HepG2 (cell line): ENCODE data around the gene SPON1. TPM values are rescaled to one million over a fixed set of nuclear protein-coding genes. Genes with fewer than 3 reads are reported as not detected.

Source experiments
- ATAC-seq: fragments of 200-7000 bp; cut with Tn5 transposase; 3 replicates; pipeline ENCODE4 v1.9.1; 2020; ENCODE audit warnings: mild to moderate bottlenecking, moderate library complexity
- BruUV-seq: library from RNA; stranded (reverse); fragments of 400-500 nt; replicated peaks from 2 replicates; lab custom pipeline; 2021; lab: Mats Ljungman, UMichigan
- CTCF ChIA-PET: fragments of 300-600 bp; formaldehyde crosslinking; extraction: SDS; loops from one replicate; lab custom pipeline; 2021; ENCODE audit warnings: low total read pairs, inconsistent platforms, low intra/inter-chr PET ratio; lab: Yijun Ruan, JAX
- POLR2A ChIA-PET: fragments of 350-600 bp; sonication (Branson Sonifier 250); formaldehyde crosslinking; loops from one replicate; lab custom pipeline; 2020; ENCODE audit warnings: antibody characterized with exemption, inconsistent platforms; lab: Yijun Ruan, JAX
- DNase-seq: peaks from one replicate; pipeline ENCODE4 v3.0.0-alpha.2; 2015; ENCODE audit warnings: low spot score
- FAIRE-seq: peaks from 3 replicates; lab custom pipeline; 2011; peaks lifted over from hg19 to GRCh38; lab: Jason Lieb, UNC
- H2AFZ ChIP-seq: one replicate; pipeline ENCODE4 v1.6.1; 2011; ENCODE audit warnings: low read length, inconsistent platforms
- H3K27ac ChIP-seq: fragments of 300-600 bp; 3 replicates; pipeline ENCODE4 v1.8.0; 2011; ENCODE audit warnings: mixed run types, mild to moderate bottlenecking, mixed read lengths, low read length, inconsistent platforms; ENCODE audit not compliant: insufficient read depth; ENCODE audit errors: extremely low read length
- H3K27me3 ChIP-seq, 2 experiments: fragments of 200-600 bp in 1 of 2; 2 replicates in 1 of 2; 3 replicates in 1 of 2; pipeline versions ENCODE4 v1.6.0 to v1.8.0; 2011; ENCODE audit warnings: low read length in 2 of 2, mild to moderate bottlenecking in 2 of 2, moderate library complexity in 2 of 2, inconsistent platforms in 1 of 2; ENCODE audit not compliant: insufficient read depth in 2 of 2, control insufficient read depth in 1 of 2
- H3K36me3 ChIP-seq, 2 experiments: fragments of 200-600 bp in 1 of 2; replicated peaks in 1 of 2; 2 replicates in 1 of 2; 3 replicates in 1 of 2; pipeline versions ENCODE4 v1.5.1 to v1.8.0; 2011; ENCODE audit warnings: low read length in 2 of 2, inconsistent platforms in 1 of 2; ENCODE audit not compliant: insufficient read depth in 2 of 2, control insufficient read depth in 1 of 2
- H3K4me1 ChIP-seq: 2 replicates; pipeline ENCODE4 v1.5.1; 2012; ENCODE audit warnings: low read length, inconsistent platforms; ENCODE audit not compliant: insufficient read depth
- H3K4me2 ChIP-seq: 2 replicates; pipeline ENCODE4 v1.6.0; 2011; ENCODE audit warnings: low read depth, low read length, inconsistent platforms
- H3K4me3 ChIP-seq, 3 experiments: fragments of 200-600 bp in 1 of 3; sonication (generic), shearing (Covaris generic) in 1 of 3; replicated peaks in 1 of 3; 2 replicates each; pipeline ENCODE4 v1.5.1; 2011 to 2016; ENCODE audit warnings: low read length in 3 of 3, inconsistent platforms in 2 of 3, low read depth in 2 of 3, mild to moderate bottlenecking in 2 of 3, control low read depth in 1 of 3, mixed read lengths in 1 of 3; ENCODE audit not compliant: insufficient read depth in 1 of 3
- H3K79me2 ChIP-seq: one replicate; pipeline ENCODE4 v1.6.1; 2011; ENCODE audit warnings: low read length, inconsistent platforms; ENCODE audit not compliant: insufficient read depth
- H3K9ac ChIP-seq: 2 replicates; pipeline ENCODE4 v1.6.0; 2011; ENCODE audit warnings: mild to moderate bottlenecking, low read depth, low read length, inconsistent platforms; ENCODE audit not compliant: insufficient read depth
- H3K9me3 ChIP-seq: 2 replicates; pipeline ENCODE4 v1.5.1; 2012; ENCODE audit warnings: mild to moderate bottlenecking, low read length
- H4K20me1 ChIP-seq: 2 replicates; pipeline ENCODE4 v1.6.0; 2011; ENCODE audit warnings: inconsistent platforms, mild to moderate bottlenecking, low read length, moderate library complexity; ENCODE audit not compliant: insufficient read depth
- AGO2 ChIP-seq: fragments of 200-400 bp; formaldehyde crosslinking; optimal IDR thresholded peaks from 2 replicates; pipeline ENCODE3; 2017; ENCODE audit warnings: mild to moderate bottlenecking, low read depth, low read length, moderate library complexity
- BRF2 ChIP-seq: sonication (generic); formaldehyde crosslinking; IDR thresholded peaks from 2 replicates; pipeline ENCODE4 v1.8.1; 2022; ENCODE audit warnings: mild to moderate bottlenecking, missing genetic modification reagents
- CREB3 ChIP-seq: sonication (generic); formaldehyde crosslinking; IDR thresholded peaks from 2 replicates; pipeline ENCODE4 v1.5.0; 2020; ENCODE audit warnings: missing genetic modification reagents
- HNF1A ChIP-seq, 2 experiments: sonication (generic) in 1 of 2; formaldehyde crosslinking in 1 of 2; IDR thresholded peaks; 2 replicates each; pipeline versions ENCODE4 v1.4.0 to v1.6.1; 2016 to 2020; ENCODE audit warnings: borderline replicate concordance in 1 of 2, low read depth in 1 of 2, mild to moderate bottlenecking in 1 of 2, missing genetic modification reagents in 1 of 2
- ISX ChIP-seq: sonication (generic); formaldehyde crosslinking; conservative IDR thresholded peaks from 2 replicates; pipeline ENCODE4 v1.5.0; 2020; ENCODE audit warnings: missing genetic modification reagents
- KAT2B ChIP-seq: fragments of 150-350 bp; IDR thresholded peaks from 2 replicates; pipeline ENCODE4 v1.6.1; 2014; ENCODE audit warnings: low read depth, low read length, borderline replicate concordance
- MTF1 ChIP-seq: sonication (generic); formaldehyde crosslinking; IDR thresholded peaks from 2 replicates; pipeline ENCODE4 v1.5.0; 2020; ENCODE audit warnings: missing genetic modification reagents
- NFIC ChIP-seq: IDR thresholded peaks from 2 replicates; pipeline ENCODE4 v1.6.1; 2012; ENCODE audit warnings: mild to moderate bottlenecking, low read length, inconsistent platforms
- PHF21A ChIP-seq: sonication (generic); formaldehyde crosslinking; IDR thresholded peaks from 2 replicates; pipeline ENCODE4 v1.5.0; 2020; ENCODE audit warnings: mild to moderate bottlenecking, missing genetic modification reagents
- RFX3 ChIP-seq: IDR thresholded peaks from 2 replicates; pipeline ENCODE4 v1.6.1; 2016; ENCODE audit warnings: missing biosample characterization, missing genetic modification reagents
- RNF2 ChIP-seq: fragments of 450-650 bp; conservative IDR thresholded peaks from 2 replicates; pipeline ENCODE4 v1.6.1; 2016; ENCODE audit warnings: low read depth
- SP2 ChIP-seq: sonication (generic); formaldehyde crosslinking; IDR thresholded peaks from 2 replicates; pipeline ENCODE4 v1.5.1; 2020; ENCODE audit warnings: mild to moderate bottlenecking, missing genetic modification reagents
- TP53 ChIP-seq: sonication (generic); formaldehyde crosslinking; conservative IDR thresholded peaks from 2 replicates; pipeline ENCODE4 v1.4.0; 2020; ENCODE audit warnings: missing genetic modification reagents
- ZNF7 ChIP-seq: IDR thresholded peaks from 2 replicates; pipeline ENCODE4 v1.6.1; 2016; ENCODE audit warnings: missing biosample characterization, missing genetic modification reagents
- WGBS: methylation state at CpG from one replicate; pipeline ENCODE4 v1.1.6; 2017; ENCODE audit warnings: low lambda C conversion rate; 5-methylcytosine and 5-hydroxymethylcytosine counted together
- in situ Hi-C: cut with HindIII; loops from 2 replicates; pipeline ENCODE4 v1.10.0; 2017; ENCODE audit warnings: low pct_unique_long_range_greater_than_20kb; ENCODE audit not compliant: extremely low pct_ligation_motif_present
- intact Hi-C: fragments of 100-400 bp; cut with micrococcal nuclease; formaldehyde crosslinking; loops from one replicate; pipeline ENCODE4 v1.10.0; 2022; ENCODE audit not compliant: unreplicated experiment
- polyA plus RNA-seq, 8 experiments: library from polyadenylated mRNA; depleted of rRNA in 3 of 8; stranded (reverse) in 7 of 8; unstranded in 1 of 8; fragments of >200 nt; fragmentation: Illumina TruSeq in 4 of 8; extraction: Trizol in 4 of 8; gene quantifications; 2 replicates each; pipeline versions ENCODE4 v1.2.1 to v1.2.3, GENCODE V29; 2011 to 2016; ENCODE audit warnings: low read depth in 4 of 8, missing spikeins in 1 of 8, mixed read lengths in 1 of 8; ENCODE audit not compliant: insufficient read depth in 1 of 8
- total RNA-seq, 5 experiments: library from RNA; depleted of rRNA; stranded (reverse); fragments of >200 nt; fragmentation: Illumina TruSeq; extraction: Trizol; gene quantifications; 2 replicates each; pipeline ENCODE4 v1.2.3, GENCODE V29; 2016; ENCODE audit warnings: low read depth in 1 of 5

SPON1 gene
- total and polyA plus RNA-seq, 2 of the 13 experiments (the other 11 are each of a cell fraction or from before 2014, with no cell fraction given), result not detected

GRCh38 chr11:14259186-14259784 lies 296.8 kb downstream of the SPON1 start:
- intact Hi-C loops, result no loop called here
- peaks cover 11% of the 10 kb centered on the region for H3K4me1 ChIP-seq
- H3K9me3 ChIP-seq, result no peaks in the 10 kb centered on the region
- H2AFZ ChIP-seq, result no peak overlapping the region
- no peaks in the 10 kb centered on the region for H3K27me3 ChIP-seq
- FAIRE-seq (no peak), DNase-seq (no peak), ATAC-seq (no peak)
- H3K4me2 ChIP-seq, result no peak overlapping the region
- H3K4me3 ChIP-seq, result no peak overlapping the region
- WGBS, result 97% methylated on average over 32 of the region's 38 CpGs
- H3K27ac ChIP-seq, result no peak overlapping the region
- H3K36me3 ChIP-seq, result no peaks in the 10 kb centered on the region
- ChIA-PET POLR2A (no interaction called here), CTCF (no interaction called here)
- no TSS peak for BruUV-seq
- TF ChIP-seq MTF1 (CRISPR knock-in tag), result no peak
- TF ChIP-seq AGO2, result peak; percentile 77
- TF ChIP-seq PHF21A, result no peak
- no peak for TF ChIP-seq CREB3 (CRISPR knock-in tag)
- TF ChIP-seq, all 625 proteins: peak for 1
- Histone ChIP-seq H4K20me1 (no peaks in the 10 kb centered on the region), H3K9ac (no peak overlapping the region), H3K79me2 (no peaks in the 10 kb centered on the region)
- in situ Hi-C loops, result no loop called here

GRCh38 chr11:14259878-14260277 lies 297.4 kb downstream of the SPON1 start:
- Histone ChIP-seq H2AFZ (no peak overlapping the region), H3K27me3 (no peaks in the 10 kb centered on the region), H3K4me1 (peaks cover 11% of the 10 kb centered on the region), H4K20me1 (no peaks in the 10 kb centered on the region), H3K4me2 (no peak overlapping the region), H3K27ac (no peak overlapping the region), H3K9me3 (no peaks in the 10 kb centered on the region), H3K9ac (no peak overlapping the region), H3K36me3 (no peaks in the 10 kb centered on the region), H3K4me3 (no peak overlapping the region), H3K79me2 (no peaks in the 10 kb centered on the region)
- in situ Hi-C loops (no loop called here), intact Hi-C loops (no loop called here)
- no CpG with 5 or more reads among the region's 1 CpG for WGBS
- DNase-seq, result no peak
- no TSS peak for BruUV-seq
- CTCF ChIA-PET, result no interaction called here
- FAIRE-seq, result no peak
- POLR2A ChIA-PET, result no interaction called here
- ATAC-seq, result peak; percentile 21
- TF ChIP-seq ZNF7 (CRISPR knock-in tag) (no peak), HNF1A (IDR thresholded peaks at IDR 0.05; ENCODE audit: low read depth) (no peak), HNF1A (CRISPR knock-in tag; IDR thresholded peaks at IDR 0.05; ENCODE audit: borderline replicate concordance) (no peak), TP53 (CRISPR knock-in tag) (no peak), RNF2 (no peak), ISX (CRISPR knock-in tag) (no peak), NFIC (no peak), BRF2 (no peak), KAT2B (no peak), RFX3 (CRISPR knock-in tag) (no peak), SP2 (CRISPR knock-in tag) (no peak)
